Body of pancreas (tissue), 4 donors: Measurements from ENCODE around the gene KAT6B.

ENCODE experiments used
- CTCF ChIP-seq, 7 experiments: fragments of 450-650 bp in 4 of 7; fragments of 200-600 bp in 3 of 7; sonication (generic) in 3 of 7; IDR thresholded peaks; one replicate each; pipeline ENCODE4 v1.5.1; 2016 to 2019; ENCODE audit warnings: antibody characterized with exemption in 7 of 7
- POLR2A ChIP-seq, 3 donors: fragments of 450-650 bp; IDR thresholded peaks; one replicate each; pipeline ENCODE4 v1.6.1; 2016; ENCODE audit warnings: antibody characterized with exemption in 3 of 3, mild to moderate bottlenecking in 2 of 3

GRCh38 chr10:75008952-75009351 is 182.6 kb downstream of the KAT6B start:
- TF ChIP-seq POLR2A (IDR thresholded peaks at IDR 0.05) (no peak), CTCF (IDR thresholded peaks at IDR 0.05) (no peak)
